ENCODE results near the gene MMP14. TPM values are rescaled to one million over a fixed set of nuclear protein-coding genes. Genes with fewer than 3 reads are reported as not detected.

Gene MMP14
- total RNA-seq, 1 donor from 2014 or later, result 490 TPM

DNA sequence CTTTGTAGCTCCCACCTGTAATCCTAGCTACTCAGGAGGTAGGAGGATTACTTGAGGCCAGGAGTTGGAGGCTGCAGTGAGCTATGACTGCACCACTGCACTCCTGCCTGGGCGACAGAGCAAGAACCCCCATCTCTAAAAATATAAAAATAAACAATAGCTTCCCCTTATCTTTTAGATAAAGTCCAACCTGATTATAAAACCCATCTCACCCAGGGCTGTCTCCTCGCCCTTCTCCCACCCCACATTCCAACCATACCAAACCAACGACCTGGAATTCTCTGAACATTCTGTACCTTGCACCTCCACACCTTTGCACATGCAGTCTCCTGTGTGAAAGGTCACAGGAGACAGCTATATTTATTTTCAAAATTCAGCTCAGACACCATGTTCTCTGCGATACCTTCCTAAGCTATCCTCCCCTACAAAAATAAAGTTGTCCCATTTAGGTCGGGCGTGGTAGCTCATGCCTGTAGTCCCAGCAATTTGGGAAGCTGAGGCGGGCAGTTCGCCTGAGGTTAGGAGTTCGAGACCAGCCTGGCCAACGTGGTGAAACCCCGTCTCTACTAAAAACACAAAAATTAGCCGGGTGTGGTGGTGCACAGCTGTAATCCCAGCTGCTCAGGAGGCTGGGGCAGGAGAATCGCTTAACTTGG, 28.8 kb upstream of the MMP14 start:
- Mint-ChIP-seq H3K9me3 (ENCODE audit: unreplicated experiment) (no peaks in the 10 kb centered on the region), H3K4me3 (ENCODE audit: unreplicated experiment) (no peak overlapping the region), H3K4me1 (ENCODE audit: unreplicated experiment) (no peaks in the 10 kb centered on the region), H3K27ac (ENCODE audit: unreplicated experiment) (no peak overlapping the region), H3K36me3 (ENCODE audit: unreplicated experiment) (no peaks in the 10 kb centered on the region), H3K27me3 (ENCODE audit: unreplicated experiment) (peaks cover 10% of the 10 kb centered on the region)
- TF ChIP-seq CTCF (IDR thresholded peaks at IDR 0.05), result no peak
- DNase-seq (ENCODE audit: extremely low spot score, unreplicated experiment), result no peak

- no peak for DNase-seq (ENCODE audit: extremely low spot score, unreplicated experiment)
- no peaks in the 10 kb centered on the region for H3K4me1 Mint-ChIP-seq (ENCODE audit: unreplicated experiment)
- H3K9me3 Mint-ChIP-seq (ENCODE audit: unreplicated experiment), result no peaks in the 10 kb centered on the region
- no peak overlapping the region for H3K4me3 Mint-ChIP-seq (ENCODE audit: unreplicated experiment)
- TF ChIP-seq CTCF (IDR thresholded peaks at IDR 0.05), result no peak
- peaks cover 6% of the 10 kb centered on the region for H3K27me3 Mint-ChIP-seq (ENCODE audit: unreplicated experiment)
- H3K36me3 Mint-ChIP-seq (ENCODE audit: unreplicated experiment), result no peaks in the 10 kb centered on the region
- H3K27ac Mint-ChIP-seq (ENCODE audit: unreplicated experiment), result no peak overlapping the region
These were observed 27.8 kb upstream of the MMP14 start for GRCh38 chr14:22808388-22809209.

GRCh38 chr14:22811722-22812121, 24.7 kb upstream of the MMP14 start:
- H3K4me1 Mint-ChIP-seq (ENCODE audit: unreplicated experiment), result peaks cover 9% of the 10 kb centered on the region
- DNase-seq (ENCODE audit: extremely low spot score, unreplicated experiment), result no peak
- no peaks in the 10 kb centered on the region for H3K9me3 Mint-ChIP-seq (ENCODE audit: unreplicated experiment)
- H3K27me3 Mint-ChIP-seq (ENCODE audit: unreplicated experiment), result no peaks in the 10 kb centered on the region
- no peak overlapping the region for H3K4me3 Mint-ChIP-seq (ENCODE audit: unreplicated experiment)
- H3K27ac Mint-ChIP-seq (ENCODE audit: unreplicated experiment), result no peak overlapping the region
- no peak for TF ChIP-seq CTCF (IDR thresholded peaks at IDR 0.05)
- no peaks in the 10 kb centered on the region for H3K36me3 Mint-ChIP-seq (ENCODE audit: unreplicated experiment)

DNA sequence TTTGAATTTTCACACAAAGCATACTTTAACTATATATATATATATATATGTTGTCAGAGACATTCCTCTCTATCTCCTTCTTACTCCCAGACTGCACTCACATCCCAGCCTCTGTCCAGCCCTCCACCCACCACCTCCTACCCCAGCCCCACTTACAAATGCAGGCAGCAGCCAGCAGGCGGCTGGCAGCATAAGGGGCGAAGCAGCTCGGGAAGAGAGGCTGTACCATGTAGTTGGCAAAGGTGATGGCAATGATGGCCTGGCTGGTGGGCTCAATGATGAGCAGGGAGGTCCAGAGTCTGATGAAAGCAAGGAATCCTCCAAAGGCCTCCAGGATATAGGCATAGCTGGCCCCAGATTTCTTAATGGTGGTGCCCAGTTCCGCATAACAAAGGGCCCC, 23.6 kb upstream of the MMP14 start:
- Mint-ChIP-seq H3K9me3 (ENCODE audit: unreplicated experiment) (no peaks in the 10 kb centered on the region), H3K4me3 (ENCODE audit: unreplicated experiment) (no peak overlapping the region), H3K27ac (ENCODE audit: unreplicated experiment) (no peak overlapping the region), H3K36me3 (ENCODE audit: unreplicated experiment) (no peaks in the 10 kb centered on the region), H3K4me1 (ENCODE audit: unreplicated experiment) (peaks cover 9% of the 10 kb centered on the region), H3K27me3 (ENCODE audit: unreplicated experiment) (no peaks in the 10 kb centered on the region)
- no peak for TF ChIP-seq CTCF (IDR thresholded peaks at IDR 0.05)
- DNase-seq (ENCODE audit: extremely low spot score, unreplicated experiment), result no peak

- Mint-ChIP-seq H3K4me3 (ENCODE audit: unreplicated experiment) (no peak overlapping the region), H3K4me1 (ENCODE audit: unreplicated experiment) (peaks cover 11% of the 10 kb centered on the region), H3K9me3 (ENCODE audit: unreplicated experiment) (no peaks in the 10 kb centered on the region), H3K36me3 (ENCODE audit: unreplicated experiment) (no peaks in the 10 kb centered on the region), H3K27ac (ENCODE audit: unreplicated experiment) (no peak overlapping the region), H3K27me3 (ENCODE audit: unreplicated experiment) (no peaks in the 10 kb centered on the region)
- TF ChIP-seq CTCF (IDR thresholded peaks at IDR 0.05), result no peak
- DNase-seq (ENCODE audit: extremely low spot score, unreplicated experiment), result no peak
These were observed 23.2 kb upstream of the MMP14 start for GRCh38 chr14:22813145-22813544.
